ENCODE results near the gene EIF5B.

DNA sequence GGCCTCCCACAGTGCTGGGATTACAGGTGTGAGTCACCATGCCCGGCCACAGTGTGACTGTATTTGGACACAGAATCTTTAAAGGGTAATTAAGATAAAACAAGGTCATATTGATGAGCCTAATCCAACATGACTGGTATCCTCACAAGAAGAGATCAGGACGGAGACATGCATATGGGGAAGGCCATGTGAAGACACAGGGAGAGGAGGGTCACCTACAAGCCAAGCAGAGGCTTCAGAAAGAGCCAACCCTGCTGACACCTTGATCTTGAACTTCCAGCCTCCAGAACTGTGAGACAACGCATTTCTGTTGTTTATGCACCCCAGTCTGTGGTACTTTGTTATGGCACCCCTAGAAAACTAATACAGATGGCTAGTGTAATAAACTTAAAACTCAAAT is 80.2 kb downstream of the EIF5B start:
- TF ChIP-seq CTCF (IDR thresholded peaks at IDR 0.05) = no peak
- no peak for TF ChIP-seq POLR2A (IDR thresholded peaks at IDR 0.05)
- no peak for TF ChIP-seq EP300 (IDR thresholded peaks at IDR 0.05)
- no peak for TF ChIP-seq POLR2AphosphoS5 (IDR thresholded peaks at IDR 0.05)

Measured in suprapubic skin (tissue), 4 donors.